GM18502 (cell line): ENCODE measurements around the gene EPB41.
"Not testable (repeated sequence)": the region's sequence is repeated elsewhere in the genome, so short reads cannot be mapped to it uniquely, and the experiment has no call there.

Source experiments
- ATAC-seq: cut with Tn5 transposase; IDR thresholded peaks from one replicate; pipeline ENCODE4 v1.9.1; 2021; ENCODE audit warnings: mild to moderate bottlenecking; ENCODE audit not compliant: unreplicated experiment, poor library complexity

EPB41 gene

DNA sequence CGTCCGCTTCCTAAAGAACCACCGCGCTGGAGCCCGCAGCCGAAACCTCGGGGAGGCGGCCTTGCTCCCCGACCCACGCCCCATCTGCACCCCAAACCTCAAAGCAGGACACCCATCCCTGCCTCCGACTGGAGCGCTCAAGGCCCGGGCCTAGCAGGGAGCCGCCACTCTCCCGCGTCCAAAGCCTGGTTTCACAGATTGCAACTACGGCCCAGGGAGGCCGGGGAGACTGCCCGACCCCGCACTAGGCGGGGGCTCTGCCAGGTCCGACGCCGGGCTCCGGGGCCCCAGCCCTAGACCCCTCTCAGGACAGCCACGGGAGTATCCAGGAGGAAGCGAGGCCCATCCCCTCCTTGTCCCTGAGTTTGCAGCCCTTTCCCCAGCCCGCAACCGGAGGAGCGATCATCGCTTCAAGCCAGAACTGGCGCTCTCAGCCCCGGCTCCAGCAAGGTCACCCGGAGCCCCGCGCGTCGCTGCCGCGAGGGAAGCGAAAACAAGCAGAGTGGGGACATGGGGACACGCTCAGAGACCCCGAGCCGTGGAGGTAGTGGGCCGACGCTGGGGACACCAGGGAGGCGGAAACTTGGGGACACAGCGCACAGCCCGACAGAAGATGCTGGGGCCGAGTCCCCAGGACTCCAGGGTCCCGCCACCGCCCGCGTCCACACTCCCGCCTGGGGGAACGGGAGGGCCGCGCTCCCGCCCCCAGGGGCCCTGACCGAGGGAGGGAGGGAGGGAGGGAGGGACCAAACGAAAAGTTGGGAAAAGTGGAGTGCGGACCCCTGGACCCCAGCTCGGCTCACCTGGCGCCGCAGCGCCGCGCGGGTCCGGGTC, 208.9 kb downstream of the EPB41 start:
- ATAC-seq, result no peak

DNA sequence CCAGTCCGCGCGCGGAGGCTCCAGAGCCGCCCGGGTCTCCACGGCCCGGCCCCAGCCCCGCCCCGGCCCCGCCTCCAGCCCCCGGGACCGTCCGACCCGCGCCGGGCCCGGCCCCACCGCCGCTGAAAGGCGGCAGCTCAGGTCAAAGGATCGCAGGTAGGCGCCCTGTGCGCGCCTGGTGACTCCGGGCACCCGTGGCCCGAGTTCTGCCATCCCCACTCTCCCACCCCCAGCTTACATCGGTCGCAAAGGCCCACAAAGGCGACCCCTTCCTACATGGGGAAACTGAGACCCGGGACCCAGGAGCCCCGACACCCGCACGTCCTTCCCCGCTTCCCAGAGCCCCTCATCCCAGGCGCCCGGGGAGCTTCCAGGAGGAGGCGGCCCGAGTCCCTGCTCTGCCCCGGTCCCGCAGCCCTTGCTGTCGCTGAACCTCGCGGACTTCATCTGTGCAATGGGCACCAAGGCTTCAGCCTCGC, 209.6 kb downstream of the EPB41 start, which contains the start of gene TMEM200B:
Gene TMEM200B (minus strand): TSS at position 17 of the 479 bp plus-strand sequence. CDS start 2,075 bp downstream, outside the sequence.
- no peak for ATAC-seq

- no peak for ATAC-seq
Measured at GRCh38 chr1:29124366-29125236, 210.2 kb downstream of the EPB41 start.

DNA sequence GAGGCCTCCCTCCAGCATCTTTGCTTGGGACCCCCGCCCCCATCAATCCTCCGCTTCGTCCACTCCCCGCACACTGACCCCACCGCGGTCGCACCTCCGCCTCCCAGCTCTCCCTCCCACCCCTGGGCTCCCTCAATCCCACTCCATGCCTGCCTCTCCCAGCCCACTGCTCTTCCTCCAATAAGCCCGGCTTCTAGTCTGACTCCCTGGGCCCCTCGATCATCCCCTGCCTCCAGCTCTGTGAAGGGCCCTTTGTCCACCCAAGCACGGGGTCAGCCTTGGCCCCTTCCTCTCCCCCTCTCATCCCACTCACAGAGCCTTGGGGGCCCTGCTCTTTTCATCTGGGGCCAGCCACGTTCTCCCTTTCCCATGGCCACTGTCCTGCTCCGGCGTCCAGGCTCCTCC, 210.9 kb downstream of the EPB41 start:
- ATAC-seq, result no peak

GRCh38 chr1:29125788-29126187, 211.4 kb downstream of the EPB41 start:
- ATAC-seq, result no peak

- ATAC-seq, result no peak
Measured at GRCh38 chr1:29126198-29126597, 211.8 kb downstream of the EPB41 start.

- ATAC-seq, result no peak
Measured at GRCh38 chr1:29128739-29129138, 214.4 kb downstream of the EPB41 start.

GRCh38 chr1:29129916-29130315, 215.5 kb downstream of the EPB41 start:
- no peak for ATAC-seq

GRCh38 chr1:29131056-29131455, 216.7 kb downstream of the EPB41 start:
- ATAC-seq, result not testable (repeated sequence)

DNA sequence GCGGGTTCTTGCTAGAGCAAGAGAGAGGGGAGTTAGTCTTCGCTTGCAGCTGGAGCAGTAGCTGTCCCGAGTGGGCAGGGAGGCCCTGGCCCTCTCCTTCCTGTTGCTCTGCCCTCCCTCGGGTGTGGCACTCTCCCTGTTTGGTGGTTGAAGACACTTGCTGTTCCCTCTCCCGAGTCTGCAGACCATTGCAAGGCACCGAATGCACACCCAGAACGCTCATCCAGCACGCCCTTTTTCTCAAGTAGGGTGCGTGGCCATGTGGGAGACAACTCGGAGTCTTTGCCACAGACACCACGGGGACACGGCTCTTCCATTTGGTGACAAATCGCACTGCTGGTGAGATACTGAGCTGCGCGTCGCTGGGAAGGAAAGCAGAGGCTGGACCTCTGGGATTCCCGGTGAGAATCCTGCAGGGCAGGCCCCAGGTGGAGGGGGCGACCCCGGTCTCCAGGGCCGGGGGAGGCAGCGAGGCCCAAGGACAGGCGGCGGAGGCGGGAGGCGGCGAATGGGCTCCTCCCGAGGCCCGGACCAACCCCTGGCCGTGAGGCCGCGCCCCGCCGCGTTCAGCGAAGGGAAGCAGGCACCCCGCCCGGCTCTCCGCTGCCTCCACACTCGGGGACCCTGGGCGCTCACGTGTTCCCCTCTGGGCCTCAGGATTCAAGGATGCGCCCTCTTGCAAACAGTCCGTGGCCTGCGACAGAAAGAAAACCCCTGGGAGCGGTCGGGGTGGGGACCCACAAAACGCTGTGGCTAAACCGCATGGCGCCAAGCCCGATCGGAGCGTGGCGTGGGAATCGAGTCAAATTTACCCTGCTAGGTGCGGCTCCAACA, 219.7 kb downstream of the EPB41 start:
- no peak for ATAC-seq

DNA sequence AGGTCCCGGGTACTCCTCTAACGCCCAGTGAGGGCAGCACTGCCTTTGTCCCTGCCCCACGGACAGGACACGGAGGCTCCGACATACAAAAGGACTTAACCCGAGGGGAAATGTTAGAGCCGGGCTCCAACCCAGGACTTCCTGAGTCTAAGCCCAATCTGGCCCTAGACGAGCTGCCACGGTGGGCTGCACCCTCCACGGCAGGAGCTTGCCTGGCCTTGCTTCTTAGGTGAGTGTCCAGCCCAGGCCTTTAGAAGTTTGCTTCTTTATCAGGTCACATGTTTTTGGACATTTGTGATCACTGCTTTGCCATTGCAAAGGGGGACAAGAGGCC, 220.3 kb downstream of the EPB41 start:
- no peak for ATAC-seq

DNA sequence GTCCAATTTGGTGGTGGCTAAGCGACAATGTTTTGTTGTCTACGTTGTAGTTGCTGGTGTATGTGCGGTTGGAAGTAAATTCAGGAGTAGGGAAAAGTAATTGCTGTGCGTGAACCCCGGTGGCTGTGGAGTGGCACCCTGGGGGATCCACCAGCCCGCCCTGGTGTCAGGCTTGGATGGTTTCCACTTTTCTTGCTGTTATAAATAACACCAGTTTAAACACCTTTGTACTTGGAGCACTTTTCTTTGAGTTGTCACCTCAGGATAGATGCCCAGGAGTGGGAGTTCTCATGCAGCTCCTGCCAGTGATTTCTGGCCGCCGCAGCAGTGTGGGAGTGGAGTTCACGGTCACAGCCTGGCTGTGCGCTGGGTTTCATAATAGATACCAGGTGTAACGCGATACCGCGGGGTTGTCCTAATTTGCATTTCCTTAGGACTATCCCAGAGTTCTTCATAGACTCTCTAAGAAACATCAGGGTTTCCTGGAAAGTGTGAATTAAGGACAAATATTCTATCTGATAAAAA, 222.1 kb downstream of the EPB41 start:
- ATAC-seq, result no peak

DNA sequence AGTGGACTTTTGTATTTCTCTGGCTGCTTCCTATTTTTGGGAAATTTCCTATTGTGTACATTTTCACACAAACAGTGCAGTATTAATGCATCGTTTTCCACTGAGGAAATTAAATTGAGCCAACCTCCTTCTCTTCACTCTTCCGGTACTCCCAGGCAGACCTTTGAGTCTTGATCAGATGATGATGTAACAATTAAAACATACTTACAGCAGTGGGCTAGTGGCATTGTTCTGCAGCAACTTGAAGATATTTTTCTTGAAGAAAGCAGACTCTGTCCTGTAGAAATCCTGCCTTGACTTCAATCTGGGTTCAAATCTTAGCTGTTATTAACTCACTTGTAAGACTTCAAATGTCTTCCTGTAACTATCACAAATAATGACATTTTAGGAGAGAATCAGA, 228.3 kb downstream of the EPB41 start:
- ATAC-seq, result no peak

GRCh38 chr1:29144178-29144577, 229.8 kb downstream of the EPB41 start:
- ATAC-seq, result no peak

- ATAC-seq, result no peak
Measured at GRCh38 chr1:29145739-29146437, 231.5 kb downstream of the EPB41 start.

DNA sequence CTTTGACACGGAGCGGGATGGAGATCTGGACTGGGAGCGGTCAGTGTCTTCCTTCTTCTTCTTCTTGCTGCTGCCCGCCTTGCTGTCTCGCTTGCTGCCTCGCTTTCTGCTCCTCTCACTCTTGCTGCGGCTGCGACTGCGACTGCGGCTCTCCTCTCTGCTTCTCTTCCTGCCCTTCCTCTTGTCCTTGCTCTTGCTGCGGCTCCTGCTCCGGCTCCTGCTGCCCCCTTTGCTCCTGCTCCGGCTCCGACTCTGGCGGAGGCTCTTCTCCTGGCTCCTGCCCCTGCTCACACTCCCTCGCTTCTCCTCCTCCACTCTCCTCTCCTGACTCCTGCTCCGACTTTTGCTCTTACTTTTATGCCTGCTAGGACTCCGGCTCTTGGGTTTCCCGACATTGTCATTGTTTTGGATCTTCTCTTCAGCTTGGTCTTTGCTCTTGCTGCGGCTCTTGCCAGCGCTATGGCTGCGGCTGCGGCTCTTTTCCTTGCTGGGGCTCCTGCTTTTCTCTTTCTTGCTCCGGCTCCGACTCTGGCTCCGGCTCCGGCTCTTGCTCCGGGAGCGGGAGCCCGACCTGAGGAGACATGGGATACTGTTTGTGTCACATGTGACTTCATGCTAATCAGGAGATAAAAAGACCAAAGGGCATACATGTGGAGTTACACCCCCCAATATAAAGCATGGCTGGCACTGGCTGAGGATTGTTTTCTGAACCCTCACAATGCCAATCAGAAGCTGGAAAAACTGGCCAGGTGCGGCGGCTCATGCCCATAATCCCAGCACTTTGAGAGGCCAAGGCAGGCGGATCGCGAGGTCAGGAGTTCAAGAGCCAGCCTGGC, 234.5 kb downstream of the EPB41 start:
- ATAC-seq, result no peak

DNA sequence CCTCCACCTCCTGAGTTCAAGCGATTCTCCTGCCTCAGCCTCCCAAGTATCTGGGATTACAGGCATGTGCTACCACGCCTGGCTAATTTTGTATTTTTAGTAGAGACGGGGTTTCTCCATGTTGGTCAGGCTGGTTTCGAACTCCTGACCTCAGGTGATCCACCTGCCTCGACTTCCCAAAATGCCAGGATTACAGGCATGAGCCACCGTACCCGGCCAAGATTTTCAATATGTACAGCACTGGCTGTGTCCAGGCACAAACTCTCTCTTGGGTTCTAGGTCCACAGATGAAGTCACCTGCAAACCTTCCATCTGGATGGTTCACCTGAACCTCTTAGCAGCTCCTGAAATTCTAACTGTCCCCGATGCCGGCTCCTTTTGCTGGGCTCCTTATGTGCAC, 236.0 kb downstream of the EPB41 start:
- ATAC-seq, result not testable (repeated sequence)

DNA sequence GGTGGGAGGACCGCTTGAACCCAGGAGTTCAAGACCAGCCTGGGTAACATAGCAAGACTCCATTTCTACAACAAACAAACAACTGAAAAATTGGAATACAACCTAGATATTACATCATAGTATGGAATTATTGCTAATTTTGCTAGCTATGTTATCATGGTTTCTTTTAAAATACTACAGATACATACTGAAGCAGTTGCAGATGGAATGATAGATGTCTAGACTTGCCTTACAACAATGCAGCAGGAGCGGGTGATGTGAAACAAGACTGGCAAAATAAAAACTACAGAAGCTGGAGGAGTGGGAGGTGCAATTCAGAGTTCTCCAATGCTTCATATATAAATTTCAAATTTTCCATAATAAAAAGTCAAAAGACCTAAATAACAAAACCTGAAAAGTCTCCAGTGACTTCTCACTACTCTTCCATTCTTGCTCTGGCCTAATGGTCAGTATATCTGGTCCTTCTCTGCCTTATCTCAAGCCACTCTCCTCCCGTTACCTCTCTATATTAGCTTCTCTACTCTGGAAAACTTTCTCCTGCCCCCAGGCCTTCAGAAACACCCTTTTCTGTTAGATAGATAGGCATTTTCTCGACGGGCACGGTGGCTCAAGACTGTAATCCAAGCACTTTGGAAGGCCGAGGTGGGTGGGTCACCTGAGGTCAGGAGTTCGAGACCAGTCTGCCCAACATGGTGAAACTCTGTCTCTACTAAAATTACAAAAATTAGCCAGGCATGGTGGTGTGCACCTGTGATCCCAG, 237.9 kb downstream of the EPB41 start:
- ATAC-seq, result no peak
